ENCODE measurements around the gene NOL11.

GRCh38 chr17:67700725-67701119, 17.0 kb upstream of the NOL11 start:
- TF ChIP-seq EZH2phosphoT487 (IDR thresholded peaks at IDR 0.05; ENCODE audit: borderline replicate concordance) (no peak), CTCF (conservative IDR thresholded peaks at IDR 0.05; ENCODE audit: low read length) (no peak)

Measured in Loucy (cell line).